H1 (cell line): ENCODE results near the gene FNDC5. TPM values are rescaled to one million over a fixed set of nuclear protein-coding genes. Genes with fewer than 3 reads are reported as not detected.

Experiments used
- KDM5A ChIP-seq: fragments of 200-600 bp; IDR thresholded peaks from 2 replicates; pipeline ENCODE4 v1.7.1; 2012; ENCODE audit warnings: mild to moderate bottlenecking, low read length, inconsistent platforms, mixed read lengths
- RAD21 ChIP-seq, 2 experiments: IDR thresholded peaks in 1 of 2; conservative IDR thresholded peaks in 1 of 2; 2 replicates each; pipeline ENCODE4 v1.6.1; 2011; ENCODE audit warnings: low read depth in 2 of 2, low read length in 2 of 2, improper control_type of control experiment in 1 of 2, inconsistent platforms in 1 of 2, mild to moderate bottlenecking in 1 of 2, moderate library complexity in 1 of 2
- polyA plus RNA-seq, 7 experiments: library from polyadenylated mRNA; depleted of rRNA in 3 of 7; stranded (reverse) in 5 of 7; unstranded in 2 of 7; fragments of >200 nt in 5 of 7; fragments of 200-250 nt in 2 of 7; gene quantifications; 1 replicate in 5 of 7; 2 replicates in 1 of 7; 4 replicates in 1 of 7; pipeline versions ENCODE4 v1.2.1 to v1.2.3, GENCODE V29; 2011 to 2013; ENCODE audit warnings: missing spikeins in 2 of 7, mixed read lengths in 2 of 7
- total RNA-seq: library from RNA; stranded (reverse); fragmentation: NEBNext Ultra II Directional; extraction: Animal tissue kit (Norgen Biotek cat#: 25700); gene quantifications from 2 replicates; pipeline ENCODE4 v1.2.1, GENCODE V29; 2021

FNDC5 gene
- total and polyA plus RNA-seq, 2 of the 8 experiments (the other 6 are each of a cell fraction or from before 2014, with no cell fraction given): 1.8 to 2.0 TPM

GRCh38 chr1:32899586-32900296, 29.0 kb upstream of the FNDC5 start (continued):
- TF ChIP-seq KDM5A (no peak), RAD21 (IDR thresholded peaks at IDR 0.05 in 1 of 2, conservative IDR thresholded peaks at IDR 0.05 in 1 of 2; ENCODE audit: low read depth in 2 of 2, low read length in 2 of 2) (no peak)
